SK-N-SH (cell line): ENCODE measurements around the gene PRSS16. TPM values are rescaled to one million over a fixed set of nuclear protein-coding genes. Genes with fewer than 3 reads are reported as not detected.

Experiments used
- CTCF ChIA-PET: fragments of 300-600, 350-600 bp; formaldehyde crosslinking; extraction: SDS; loops from one replicate; lab custom pipeline; 2021; lab: Yijun Ruan, JAX
- POLR2A ChIA-PET: fragments of 350-600 bp; sonication (Branson Sonifier 250); formaldehyde crosslinking; extraction: SDS; loops from one replicate; lab custom pipeline; 2020; ENCODE audit warnings: antibody characterized with exemption, inconsistent platforms; lab: Yijun Ruan, JAX
- DNase-seq: peaks from one replicate; pipeline ENCODE4 v3.0.0; 2012
- H2AFZ ChIP-seq: fragments of 200-600 bp; sonication (generic); 2 replicates; pipeline ENCODE4 v1.8.1; 2016; ENCODE audit warnings: antibody characterized with exemption, mild to moderate bottlenecking, low read depth
- H3F3A ChIP-seq: fragments of 200-600 bp; sonication (generic); replicated peaks from 2 replicates; pipeline ENCODE3; 2016; ENCODE audit warnings: antibody characterized with exemption, mild to moderate bottlenecking; ENCODE audit not compliant: insufficient read depth
- H3K27ac ChIP-seq, 2 experiments: fragments of 200-500 bp in 1 of 2; fragments of 200-600 bp in 1 of 2; sonication (Bioruptor generic) in 1 of 2; sonication (generic), shearing (Covaris generic) in 1 of 2; 2 replicates each; pipeline versions ENCODE4 v1.5.1 to v1.6.1; 2014 to 2016; ENCODE audit warnings: low read depth in 2 of 2, inconsistent platforms in 1 of 2, low read length in 1 of 2, mild to moderate bottlenecking in 1 of 2, mixed read lengths in 1 of 2
- H3K27me3 ChIP-seq: fragments of 200-600 bp; sonication (generic), shearing (Covaris generic); 2 replicates; pipeline ENCODE4 v1.6.1; 2016; ENCODE audit warnings: mixed run types; ENCODE audit not compliant: insufficient read depth
- H3K36me3 ChIP-seq, 2 experiments: fragments of 200-500 bp in 1 of 2; fragments of 200-600 bp in 1 of 2; sonication (Bioruptor generic) in 1 of 2; sonication (generic) in 1 of 2; replicated peaks in 1 of 2; 2 replicates each; pipeline versions ENCODE3 to v1.5.1; 2014 to 2016; ENCODE audit warnings: low read length in 1 of 2, mild to moderate bottlenecking in 1 of 2; ENCODE audit not compliant: insufficient read depth in 2 of 2, control insufficient read depth in 1 of 2
- H3K4me1 ChIP-seq, 2 experiments: fragments of 200-500 bp in 1 of 2; fragments of 200-600 bp in 1 of 2; sonication (Bioruptor generic) in 1 of 2; sonication (generic), shearing (Covaris generic) in 1 of 2; 2 replicates each; pipeline versions ENCODE4 v1.5.1 to v1.6.1; 2014 to 2016; ENCODE audit warnings: low read depth in 1 of 2, low read length in 1 of 2, mixed run types in 1 of 2; ENCODE audit not compliant: insufficient read depth in 2 of 2, control insufficient read depth in 1 of 2
- H3K4me2 ChIP-seq: fragments of 200-600 bp; sonication (generic), shearing (Covaris generic); 2 replicates; pipeline ENCODE4 v1.6.1; 2017; ENCODE audit warnings: mixed run types
- H3K4me3 ChIP-seq, 2 experiments: fragments of 200-500 bp in 1 of 2; fragments of 200-600 bp in 1 of 2; sonication (Bioruptor generic) in 1 of 2; sonication (generic), shearing (Covaris generic) in 1 of 2; 2 replicates each; pipeline versions ENCODE4 v1.5.1 to v1.8.1; 2014 to 2016; ENCODE audit warnings: low read depth in 2 of 2, inconsistent platforms in 1 of 2, low read length in 1 of 2, mild to moderate bottlenecking in 1 of 2, mixed read lengths in 1 of 2, moderate library complexity in 1 of 2
- H3K79me2 ChIP-seq: fragments of 200-600 bp; sonication (generic); 2 replicates; pipeline ENCODE4 v1.8.1; 2017; ENCODE audit warnings: mild to moderate bottlenecking; ENCODE audit not compliant: insufficient read depth
- H3K9ac ChIP-seq: fragments of 200-600 bp; sonication (generic); 2 replicates; pipeline ENCODE4 v1.6.1; 2017; ENCODE audit warnings: mixed run types
- H3K9me2 ChIP-seq: fragments of 200-600 bp; sonication (generic); 2 replicates; pipeline ENCODE4 v1.6.1; 2017; ENCODE audit warnings: mixed run types
- H3K9me3 ChIP-seq: fragments of 200-600 bp; sonication (generic); 2 replicates; pipeline ENCODE4 v1.6.1; 2017; ENCODE audit warnings: mixed run types, mild to moderate bottlenecking, moderate library complexity
- H4K20me1 ChIP-seq: fragments of 200-600 bp; sonication (generic); 2 replicates; pipeline ENCODE4 v1.6.1; 2017; ENCODE audit warnings: mild to moderate bottlenecking, mixed run types; ENCODE audit not compliant: insufficient read depth
- FOSL2 ChIP-seq: IDR thresholded peaks from 2 replicates; pipeline ENCODE4 v1.4.0; 2012; ENCODE audit warnings: low read depth, mild to moderate bottlenecking, moderate library complexity, borderline replicate concordance
- FOXM1 ChIP-seq: IDR thresholded peaks from 2 replicates; pipeline ENCODE4 v1.4.0; 2012; ENCODE audit warnings: low read depth, mild to moderate bottlenecking
- JUND ChIP-seq: IDR thresholded peaks from 2 replicates; pipeline ENCODE4 v1.4.0; 2012
- MEF2A ChIP-seq: IDR thresholded peaks from 2 replicates; pipeline ENCODE4 v1.4.0; 2012; ENCODE audit warnings: low read depth, borderline replicate concordance
- NRF1 ChIP-seq: IDR thresholded peaks from 2 replicates; pipeline ENCODE4 v1.6.1; 2012; ENCODE audit warnings: low read depth, mild to moderate bottlenecking, low read length
- RAD21 ChIP-seq: IDR thresholded peaks from 2 replicates; pipeline ENCODE4 v1.6.1; 2012; ENCODE audit warnings: mild to moderate bottlenecking, low read length
- RFX5 ChIP-seq: IDR thresholded peaks from 2 replicates; pipeline ENCODE4 v1.6.1; 2012; ENCODE audit warnings: mild to moderate bottlenecking, improper control_type of control experiment, low read length
- SIN3A ChIP-seq: IDR thresholded peaks from 2 replicates; pipeline ENCODE4 v1.6.1; 2012; ENCODE audit warnings: low read depth, mild to moderate bottlenecking, low read length, moderate library complexity, borderline replicate concordance
- SMC3 ChIP-seq: IDR thresholded peaks from 2 replicates; pipeline ENCODE4 v1.6.1; 2012; ENCODE audit warnings: low read depth, low read length, improper control_type of control experiment
- TEAD4 ChIP-seq: IDR thresholded peaks from 2 replicates; pipeline ENCODE4 v1.4.0; 2012; ENCODE audit warnings: mild to moderate bottlenecking, borderline replicate concordance; ENCODE audit not compliant: insufficient read depth
- WGBS: methylation state at CpG from one replicate; pipeline ENCODE4 v1.1.6; 2017; ENCODE audit warnings: low lambda C conversion rate; 5-methylcytosine and 5-hydroxymethylcytosine counted together
- polyA plus RNA-seq, 3 experiments: library from polyadenylated mRNA; depleted of rRNA; stranded (reverse); fragments of >200 nt; gene quantifications; 2 replicates each; pipeline ENCODE4 v1.2.3, GENCODE V29; 2012
- TF ChIP-seq, protein P1 (sequence below): fragments of 150-350 bp; IDR thresholded peaks from 2 replicates; pipeline ENCODE4 v1.6.1; 2016; ENCODE audit warnings: mild to moderate bottlenecking, low read depth, low read length
- TF ChIP-seq, protein P2 (sequence below): IDR thresholded peaks from 2 replicates; pipeline ENCODE4 v1.6.1; 2012; ENCODE audit warnings: mild to moderate bottlenecking, low read depth, low read length, moderate library complexity
- TF ChIP-seq, protein P3 (sequence below): IDR thresholded peaks from 2 replicates; pipeline ENCODE4 v1.4.0; 2012; ENCODE audit warnings: low read depth, borderline replicate concordance

Gene PRSS16
- polyA plus RNA-seq, 1 of the 3 experiments (the other 2 are of a cell fraction): 0.07 TPM

DNA sequence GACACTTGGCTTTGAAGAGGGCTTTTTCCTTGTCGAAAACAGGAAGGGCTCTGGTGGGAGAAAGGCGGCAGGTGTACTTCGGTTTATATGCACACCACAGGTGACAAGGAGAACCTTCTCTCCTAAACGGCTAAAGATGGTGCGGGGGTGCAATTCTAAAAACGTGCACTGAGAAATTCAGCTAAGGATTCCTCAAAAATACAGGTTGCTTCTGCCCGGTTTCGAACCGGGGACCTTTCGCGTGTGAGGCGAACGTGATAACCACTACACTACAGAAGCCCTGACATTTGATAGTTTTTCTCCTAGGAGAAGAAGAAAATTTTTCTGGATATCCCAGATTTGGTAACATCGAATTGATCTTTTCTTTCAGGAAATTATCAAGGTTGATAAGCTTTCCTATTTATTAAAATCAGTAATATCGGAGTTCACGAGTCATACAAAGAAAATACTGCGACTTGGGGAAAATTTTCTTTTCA lies 32.6 kb downstream of the PRSS16 start:
- Histone ChIP-seq H3K9ac (no peak overlapping the region), H3K27me3 (peaks cover 69% of the 10 kb centered on the region), H3K27ac (no peak overlapping the region), H3K4me3 (peak overlapping the region; percentile 38 to 56), H4K20me1 (no peaks in the 10 kb centered on the region), H3K79me2 (no peaks in the 10 kb centered on the region), H3K4me2 (peak overlapping the region; percentile 69), H3K36me3 (no peaks in the 10 kb centered on the region)
- 6% methylated on average over 17 of the region's 17 CpGs for WGBS
- DNase-seq: peak; percentile 31
- peak; percentile 74; the same call in 1 of the 2 replicates for TF ChIP-seq TEAD4
- peak; percentile 55 for TF ChIP-seq FOSL2
- TF ChIP-seq RFX5: no peak
- TF ChIP-seq, all 33 proteins: peak for 2
- CTCF ChIA-PET: no interaction called here
- Histone ChIP-seq H3F3A (peaks cover 6% of the 10 kb centered on the region), H3K4me1 (peaks cover 0 to 2% of the 10 kb centered on the region in 2 experiments; a peak in 1 of 4 replicates), H2AFZ (peak overlapping the region; percentile 11; the same call in 1 of the 2 replicates), H3K9me2 (no peaks in the 10 kb centered on the region), H3K9me3 (no peaks in the 10 kb centered on the region)
- POLR2A ChIA-PET: no interaction called here

DNA sequence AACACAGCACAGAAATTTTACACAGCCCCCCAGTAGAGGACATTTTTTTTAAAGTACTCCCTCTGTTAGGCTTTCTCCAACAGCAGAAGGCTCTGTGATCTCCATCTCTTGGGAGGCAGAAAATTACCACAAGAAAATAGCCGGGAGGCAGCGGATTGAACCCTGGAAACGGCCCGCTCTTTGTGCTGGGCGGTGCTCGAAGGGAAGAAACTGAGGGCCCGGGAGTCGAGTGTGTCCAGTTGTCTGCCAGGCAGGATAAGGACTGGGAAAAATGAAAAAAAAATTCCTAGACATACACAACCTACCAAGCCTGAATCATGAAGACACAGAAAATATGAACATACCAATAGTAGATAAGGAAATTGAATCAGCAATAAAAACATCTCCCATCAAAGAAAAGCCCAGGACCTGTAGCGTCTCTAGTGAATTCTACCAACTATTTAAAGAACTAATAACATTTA lies 33.1 kb downstream of the PRSS16 start:
- Histone ChIP-seq H3K9ac (no peak overlapping the region), H3K4me1 (peaks cover 0 to 2% of the 10 kb centered on the region in 2 experiments; a peak in 1 of 4 replicates), H3F3A (peaks cover 6% of the 10 kb centered on the region), H3K79me2 (no peaks in the 10 kb centered on the region), H2AFZ (peak overlapping the region; percentile 11; the same call in 1 of the 2 replicates), H4K20me1 (no peaks in the 10 kb centered on the region), H3K4me2 (peak overlapping the region; percentile 62; the same call in 1 of the 2 replicates), H3K4me3 (peak overlapping the region; percentile 36 to 56; a peak in 3 of 4 replicates), H3K36me3 (no peaks in the 10 kb centered on the region), H3K27me3 (peaks cover 71% of the 10 kb centered on the region), H3K9me2 (no peaks in the 10 kb centered on the region), H3K9me3 (no peaks in the 10 kb centered on the region), H3K27ac (no peak overlapping the region)
- no peak for DNase-seq
- WGBS: 2% methylated on average over 9 of the region's 9 CpGs
- POLR2A ChIA-PET: no interaction called here
- no peak for TF ChIP-seq TEAD4
- no peak for TF ChIP-seq FOSL2
- TF ChIP-seq, protein P1, sequence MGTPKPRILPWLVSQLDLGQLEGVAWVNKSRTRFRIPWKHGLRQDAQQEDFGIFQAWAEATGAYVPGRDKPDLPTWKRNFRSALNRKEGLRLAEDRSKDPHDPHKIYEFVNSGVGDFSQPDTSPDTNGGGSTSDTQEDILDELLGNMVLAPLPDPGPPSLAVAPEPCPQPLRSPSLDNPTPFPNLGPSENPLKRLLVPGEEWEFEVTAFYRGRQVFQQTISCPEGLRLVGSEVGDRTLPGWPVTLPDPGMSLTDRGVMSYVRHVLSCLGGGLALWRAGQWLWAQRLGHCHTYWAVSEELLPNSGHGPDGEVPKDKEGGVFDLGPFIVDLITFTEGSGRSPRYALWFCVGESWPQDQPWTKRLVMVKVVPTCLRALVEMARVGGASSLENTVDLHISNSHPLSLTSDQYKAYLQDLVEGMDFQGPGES: no peak
- CTCF ChIA-PET: interaction anchor here (0.8 kb wide), 1 partner anchor 472 kb away, joined by 3 read pairs; no protein-coding TSS in a partner anchor

DNA sequence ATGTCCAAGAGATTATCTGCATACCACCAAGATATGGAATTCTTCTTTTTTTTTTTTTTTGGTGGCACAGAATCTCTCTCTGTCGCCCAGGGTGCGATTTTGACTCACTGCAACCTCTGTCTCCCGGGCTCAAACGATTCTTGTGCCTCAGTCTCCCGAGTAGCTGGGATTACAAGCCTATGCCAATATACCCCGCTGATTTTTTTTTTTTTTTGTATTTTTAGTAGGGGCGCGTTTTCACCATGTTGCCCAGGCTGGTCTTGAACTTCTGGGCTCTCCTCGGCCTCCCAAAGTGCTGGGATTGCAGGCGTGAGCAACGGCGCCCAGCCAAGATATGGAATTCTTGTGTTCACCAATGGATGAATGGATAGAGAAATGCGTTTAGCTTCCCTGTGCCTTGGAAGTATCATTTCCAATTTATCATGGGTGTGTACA lies 33.6 kb downstream of the PRSS16 start:
- no peak overlapping the region for H3K4me3 ChIP-seq
- no peak for DNase-seq
- TF ChIP-seq RAD21 (no peak), NRF1 (no peak), FOXM1 (no peak), TEAD4 (no peak), SIN3A (no peak), MEF2A (no peak), JUND (no peak), SMC3 (no peak)
- TF ChIP-seq, protein P2, sequence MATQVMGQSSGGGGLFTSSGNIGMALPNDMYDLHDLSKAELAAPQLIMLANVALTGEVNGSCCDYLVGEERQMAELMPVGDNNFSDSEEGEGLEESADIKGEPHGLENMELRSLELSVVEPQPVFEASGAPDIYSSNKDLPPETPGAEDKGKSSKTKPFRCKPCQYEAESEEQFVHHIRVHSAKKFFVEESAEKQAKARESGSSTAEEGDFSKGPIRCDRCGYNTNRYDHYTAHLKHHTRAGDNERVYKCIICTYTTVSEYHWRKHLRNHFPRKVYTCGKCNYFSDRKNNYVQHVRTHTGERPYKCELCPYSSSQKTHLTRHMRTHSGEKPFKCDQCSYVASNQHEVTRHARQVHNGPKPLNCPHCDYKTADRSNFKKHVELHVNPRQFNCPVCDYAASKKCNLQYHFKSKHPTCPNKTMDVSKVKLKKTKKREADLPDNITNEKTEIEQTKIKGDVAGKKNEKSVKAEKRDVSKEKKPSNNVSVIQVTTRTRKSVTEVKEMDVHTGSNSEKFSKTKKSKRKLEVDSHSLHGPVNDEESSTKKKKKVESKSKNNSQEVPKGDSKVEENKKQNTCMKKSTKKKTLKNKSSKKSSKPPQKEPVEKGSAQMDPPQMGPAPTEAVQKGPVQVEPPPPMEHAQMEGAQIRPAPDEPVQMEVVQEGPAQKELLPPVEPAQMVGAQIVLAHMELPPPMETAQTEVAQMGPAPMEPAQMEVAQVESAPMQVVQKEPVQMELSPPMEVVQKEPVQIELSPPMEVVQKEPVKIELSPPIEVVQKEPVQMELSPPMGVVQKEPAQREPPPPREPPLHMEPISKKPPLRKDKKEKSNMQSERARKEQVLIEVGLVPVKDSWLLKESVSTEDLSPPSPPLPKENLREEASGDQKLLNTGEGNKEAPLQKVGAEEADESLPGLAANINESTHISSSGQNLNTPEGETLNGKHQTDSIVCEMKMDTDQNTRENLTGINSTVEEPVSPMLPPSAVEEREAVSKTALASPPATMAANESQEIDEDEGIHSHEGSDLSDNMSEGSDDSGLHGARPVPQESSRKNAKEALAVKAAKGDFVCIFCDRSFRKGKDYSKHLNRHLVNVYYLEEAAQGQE: no peak
- TF ChIP-seq, protein P3, sequence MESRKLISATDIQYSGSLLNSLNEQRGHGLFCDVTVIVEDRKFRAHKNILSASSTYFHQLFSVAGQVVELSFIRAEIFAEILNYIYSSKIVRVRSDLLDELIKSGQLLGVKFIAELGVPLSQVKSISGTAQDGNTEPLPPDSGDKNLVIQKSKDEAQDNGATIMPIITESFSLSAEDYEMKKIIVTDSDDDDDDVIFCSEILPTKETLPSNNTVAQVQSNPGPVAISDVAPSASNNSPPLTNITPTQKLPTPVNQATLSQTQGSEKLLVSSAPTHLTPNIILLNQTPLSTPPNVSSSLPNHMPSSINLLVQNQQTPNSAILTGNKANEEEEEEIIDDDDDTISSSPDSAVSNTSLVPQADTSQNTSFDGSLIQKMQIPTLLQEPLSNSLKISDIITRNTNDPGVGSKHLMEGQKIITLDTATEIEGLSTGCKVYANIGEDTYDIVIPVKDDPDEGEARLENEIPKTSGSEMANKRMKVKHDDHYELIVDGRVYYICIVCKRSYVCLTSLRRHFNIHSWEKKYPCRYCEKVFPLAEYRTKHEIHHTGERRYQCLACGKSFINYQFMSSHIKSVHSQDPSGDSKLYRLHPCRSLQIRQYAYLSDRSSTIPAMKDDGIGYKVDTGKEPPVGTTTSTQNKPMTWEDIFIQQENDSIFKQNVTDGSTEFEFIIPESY: no peak

More for the DNA sequence above, 33.6 kb downstream of the PRSS16 start:
- no peak overlapping the region for H2AFZ ChIP-seq
- H3K27ac ChIP-seq: no peak overlapping the region
- peaks cover 0 to 2% of the 10 kb centered on the region in 2 experiments; a peak in 1 of 4 replicates for H3K4me1 ChIP-seq
- CTCF ChIA-PET: interaction anchor here (0.8 kb wide), 1 partner anchor 471 kb away, joined by 3 read pairs; no protein-coding TSS in a partner anchor
- no peaks in the 10 kb centered on the region for H3K9me2 ChIP-seq
- POLR2A ChIA-PET: no interaction called here
- no peaks in the 10 kb centered on the region for H3K36me3 ChIP-seq
- WGBS: 12% methylated on average over 13 of the region's 13 CpGs
- H4K20me1 ChIP-seq: no peaks in the 10 kb centered on the region
- no peaks in the 10 kb centered on the region for H3K79me2 ChIP-seq
- H3F3A ChIP-seq: peaks cover 6% of the 10 kb centered on the region
- H3K4me2 ChIP-seq: peak overlapping the region; percentile 62; the same call in 1 of the 2 replicates
- no peaks in the 10 kb centered on the region for H3K9me3 ChIP-seq
- no peak overlapping the region for H3K9ac ChIP-seq
- peaks cover 71% of the 10 kb centered on the region for H3K27me3 ChIP-seq
